ENCODE measurements around the gene SYF2. TPM values are rescaled to one million over a fixed set of nuclear protein-coding genes. Genes with fewer than 3 reads are reported as not detected.
A peak's percentile ranks its signal among the peaks of the same experiment; 100 is the strongest.

SYF2 gene
- total RNA-seq, 1 experiment from 2014 or later, result 35.3 TPM

DNA sequence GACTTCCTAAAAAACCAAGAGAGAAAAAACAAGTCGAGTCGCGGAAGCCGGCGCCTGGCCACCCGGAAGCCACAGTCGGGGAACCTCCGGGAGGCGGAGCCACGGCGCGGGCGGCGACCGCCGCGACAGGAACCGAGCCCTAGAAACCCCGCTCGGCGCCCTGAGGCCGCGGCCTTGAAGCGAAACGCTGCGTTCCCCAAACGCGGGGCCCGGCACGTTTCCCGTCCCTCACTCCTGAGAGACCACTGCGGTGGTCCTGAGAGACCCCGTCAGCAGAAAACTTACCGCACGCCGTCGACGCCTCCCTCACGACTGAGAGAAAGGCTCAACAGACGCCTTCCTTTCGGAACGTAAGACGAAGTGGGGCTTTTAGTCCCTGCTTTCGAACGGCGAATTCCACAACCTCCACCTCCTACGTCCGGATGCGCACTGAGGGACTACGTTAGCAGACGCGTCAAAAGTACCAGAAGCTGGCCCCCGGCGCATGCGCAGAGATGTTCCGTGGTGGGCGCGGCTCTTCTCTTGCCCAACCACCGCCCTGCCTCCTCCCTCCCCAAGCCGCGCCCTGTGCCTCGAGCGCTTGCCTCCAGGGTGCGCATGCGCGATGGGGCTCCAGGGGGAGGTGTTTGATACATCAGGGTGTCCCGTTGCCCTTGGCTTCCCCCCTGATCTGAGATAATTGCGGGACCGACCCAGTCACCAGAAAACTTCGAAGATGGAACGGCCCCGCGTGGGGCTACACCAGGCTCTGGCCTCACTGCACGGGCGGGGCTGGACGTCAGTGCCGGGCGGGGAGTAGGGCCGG, 14.9 kb upstream of the SYF2 start, which contains the start of gene RSRP1 (continued):
- TF ChIP-seq, protein P1, sequence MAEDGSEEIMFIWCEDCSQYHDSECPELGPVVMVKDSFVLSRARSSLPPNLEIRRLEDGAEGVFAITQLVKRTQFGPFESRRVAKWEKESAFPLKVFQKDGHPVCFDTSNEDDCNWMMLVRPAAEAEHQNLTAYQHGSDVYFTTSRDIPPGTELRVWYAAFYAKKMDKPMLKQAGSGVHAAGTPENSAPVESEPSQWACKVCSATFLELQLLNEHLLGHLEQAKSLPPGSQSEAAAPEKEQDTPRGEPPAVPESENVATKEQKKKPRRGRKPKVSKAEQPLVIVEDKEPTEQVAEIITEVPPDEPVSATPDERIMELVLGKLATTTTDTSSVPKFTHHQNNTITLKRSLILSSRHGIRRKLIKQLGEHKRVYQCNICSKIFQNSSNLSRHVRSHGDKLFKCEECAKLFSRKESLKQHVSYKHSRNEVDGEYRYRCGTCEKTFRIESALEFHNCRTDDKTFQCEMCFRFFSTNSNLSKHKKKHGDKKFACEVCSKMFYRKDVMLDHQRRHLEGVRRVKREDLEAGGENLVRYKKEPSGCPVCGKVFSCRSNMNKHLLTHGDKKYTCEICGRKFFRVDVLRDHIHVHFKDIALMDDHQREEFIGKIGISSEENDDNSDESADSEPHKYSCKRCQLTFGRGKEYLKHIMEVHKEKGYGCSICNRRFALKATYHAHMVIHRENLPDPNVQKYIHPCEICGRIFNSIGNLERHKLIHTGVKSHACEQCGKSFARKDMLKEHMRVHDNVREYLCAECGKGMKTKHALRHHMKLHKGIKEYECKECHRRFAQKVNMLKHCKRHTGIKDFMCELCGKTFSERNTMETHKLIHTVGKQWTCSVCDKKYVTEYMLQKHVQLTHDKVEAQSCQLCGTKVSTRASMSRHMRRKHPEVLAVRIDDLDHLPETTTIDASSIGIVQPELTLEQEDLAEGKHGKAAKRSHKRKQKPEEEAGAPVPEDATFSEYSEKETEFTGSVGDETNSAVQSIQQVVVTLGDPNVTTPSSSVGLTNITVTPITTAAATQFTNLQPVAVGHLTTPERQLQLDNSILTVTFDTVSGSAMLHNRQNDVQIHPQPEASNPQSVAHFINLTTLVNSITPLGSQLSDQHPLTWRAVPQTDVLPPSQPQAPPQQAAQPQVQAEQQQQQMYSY (CRISPR knock-in tag; IDR thresholded peaks at IDR 0.05), result no peak
- TF ChIP-seq NFE2L1 (CRISPR knock-in tag; IDR thresholded peaks at IDR 0.05), result 0 out of 2 replicates have a peak, but pooled peaks have one; percentile 50
- TF ChIP-seq, protein P2, sequence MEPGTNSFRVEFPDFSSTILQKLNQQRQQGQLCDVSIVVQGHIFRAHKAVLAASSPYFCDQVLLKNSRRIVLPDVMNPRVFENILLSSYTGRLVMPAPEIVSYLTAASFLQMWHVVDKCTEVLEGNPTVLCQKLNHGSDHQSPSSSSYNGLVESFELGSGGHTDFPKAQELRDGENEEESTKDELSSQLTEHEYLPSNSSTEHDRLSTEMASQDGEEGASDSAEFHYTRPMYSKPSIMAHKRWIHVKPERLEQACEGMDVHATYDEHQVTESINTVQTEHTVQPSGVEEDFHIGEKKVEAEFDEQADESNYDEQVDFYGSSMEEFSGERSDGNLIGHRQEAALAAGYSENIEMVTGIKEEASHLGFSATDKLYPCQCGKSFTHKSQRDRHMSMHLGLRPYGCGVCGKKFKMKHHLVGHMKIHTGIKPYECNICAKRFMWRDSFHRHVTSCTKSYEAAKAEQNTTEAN (CRISPR knock-in tag; IDR thresholded peaks at IDR 0.05), result no peak
- 0 out of 2 replicates have a peak, but pooled peaks have one; percentile 31 for TF ChIP-seq SMAD3 (CRISPR knock-in tag; IDR thresholded peaks at IDR 0.05; ENCODE audit: borderline replicate concordance)
- TF ChIP-seq FOXP1 (CRISPR knock-in tag; IDR thresholded peaks at IDR 0.05; ENCODE audit: borderline replicate concordance), result peak; percentile 61; the same call in 1 of the 2 replicates
- TF ChIP-seq, protein P3, sequence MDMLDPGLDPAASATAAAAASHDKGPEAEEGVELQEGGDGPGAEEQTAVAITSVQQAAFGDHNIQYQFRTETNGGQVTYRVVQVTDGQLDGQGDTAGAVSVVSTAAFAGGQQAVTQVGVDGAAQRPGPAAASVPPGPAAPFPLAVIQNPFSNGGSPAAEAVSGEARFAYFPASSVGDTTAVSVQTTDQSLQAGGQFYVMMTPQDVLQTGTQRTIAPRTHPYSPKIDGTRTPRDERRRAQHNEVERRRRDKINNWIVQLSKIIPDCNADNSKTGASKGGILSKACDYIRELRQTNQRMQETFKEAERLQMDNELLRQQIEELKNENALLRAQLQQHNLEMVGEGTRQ (CRISPR knock-in tag; IDR thresholded peaks at IDR 0.05), result no peak
- TF ChIP-seq, protein P4, sequence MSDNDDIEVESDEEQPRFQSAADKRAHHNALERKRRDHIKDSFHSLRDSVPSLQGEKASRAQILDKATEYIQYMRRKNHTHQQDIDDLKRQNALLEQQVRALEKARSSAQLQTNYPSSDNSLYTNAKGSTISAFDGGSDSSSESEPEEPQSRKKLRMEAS (CRISPR knock-in tag; IDR thresholded peaks at IDR 0.05), result peak; percentile 58
- TF ChIP-seq, protein P5, sequence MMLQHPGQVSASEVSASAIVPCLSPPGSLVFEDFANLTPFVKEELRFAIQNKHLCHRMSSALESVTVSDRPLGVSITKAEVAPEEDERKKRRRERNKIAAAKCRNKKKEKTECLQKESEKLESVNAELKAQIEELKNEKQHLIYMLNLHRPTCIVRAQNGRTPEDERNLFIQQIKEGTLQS (CRISPR knock-in tag; conservative IDR thresholded peaks at IDR 0.05), result no peak
- TF ChIP-seq MXD4 (CRISPR knock-in tag; IDR thresholded peaks at IDR 0.05; ENCODE audit: borderline replicate concordance), result no peak
- no peak for TF ChIP-seq SMAD4 (CRISPR knock-in tag; IDR thresholded peaks at IDR 0.05)
- TF ChIP-seq CREB1 (CRISPR knock-in tag; IDR thresholded peaks at IDR 0.05), result peak; percentile 59
- no peak for TF ChIP-seq ATF1 (CRISPR knock-in tag; IDR thresholded peaks at IDR 0.05)
- no peak; the same call in 1 of the 2 replicates for TF ChIP-seq ZNF671 (CRISPR knock-in tag; IDR thresholded peaks at IDR 0.05)
- no peak for TF ChIP-seq GABPB1 (CRISPR knock-in tag; IDR thresholded peaks at IDR 0.05)
- no peak for TF ChIP-seq ZNF396 (CRISPR knock-in tag; IDR thresholded peaks at IDR 0.05; ENCODE audit: borderline replicate concordance)
- peak; percentile 39; the same call in 1 of the 2 replicates for TF ChIP-seq TEAD4 (CRISPR knock-in tag; IDR thresholded peaks at IDR 0.05)
- no peak for TF ChIP-seq ZNF416 (CRISPR knock-in tag; IDR thresholded peaks at IDR 0.05)
- TF ChIP-seq, protein P6, sequence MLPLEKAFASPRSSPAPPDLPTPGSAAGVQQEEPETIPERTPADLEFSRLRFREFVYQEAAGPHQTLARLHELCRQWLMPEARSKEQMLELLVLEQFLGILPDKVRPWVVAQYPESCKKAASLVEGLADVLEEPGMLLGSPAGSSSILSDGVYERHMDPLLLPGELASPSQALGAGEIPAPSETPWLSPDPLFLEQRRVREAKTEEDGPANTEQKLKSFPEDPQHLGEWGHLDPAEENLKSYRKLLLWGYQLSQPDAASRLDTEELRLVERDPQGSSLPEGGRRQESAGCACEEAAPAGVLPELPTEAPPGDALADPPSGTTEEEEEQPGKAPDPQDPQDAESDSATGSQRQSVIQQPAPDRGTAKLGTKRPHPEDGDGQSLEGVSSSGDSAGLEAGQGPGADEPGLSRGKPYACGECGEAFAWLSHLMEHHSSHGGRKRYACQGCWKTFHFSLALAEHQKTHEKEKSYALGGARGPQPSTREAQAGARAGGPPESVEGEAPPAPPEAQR (CRISPR knock-in tag; IDR thresholded peaks at IDR 0.05), result no peak
- TF ChIP-seq, protein P7, sequence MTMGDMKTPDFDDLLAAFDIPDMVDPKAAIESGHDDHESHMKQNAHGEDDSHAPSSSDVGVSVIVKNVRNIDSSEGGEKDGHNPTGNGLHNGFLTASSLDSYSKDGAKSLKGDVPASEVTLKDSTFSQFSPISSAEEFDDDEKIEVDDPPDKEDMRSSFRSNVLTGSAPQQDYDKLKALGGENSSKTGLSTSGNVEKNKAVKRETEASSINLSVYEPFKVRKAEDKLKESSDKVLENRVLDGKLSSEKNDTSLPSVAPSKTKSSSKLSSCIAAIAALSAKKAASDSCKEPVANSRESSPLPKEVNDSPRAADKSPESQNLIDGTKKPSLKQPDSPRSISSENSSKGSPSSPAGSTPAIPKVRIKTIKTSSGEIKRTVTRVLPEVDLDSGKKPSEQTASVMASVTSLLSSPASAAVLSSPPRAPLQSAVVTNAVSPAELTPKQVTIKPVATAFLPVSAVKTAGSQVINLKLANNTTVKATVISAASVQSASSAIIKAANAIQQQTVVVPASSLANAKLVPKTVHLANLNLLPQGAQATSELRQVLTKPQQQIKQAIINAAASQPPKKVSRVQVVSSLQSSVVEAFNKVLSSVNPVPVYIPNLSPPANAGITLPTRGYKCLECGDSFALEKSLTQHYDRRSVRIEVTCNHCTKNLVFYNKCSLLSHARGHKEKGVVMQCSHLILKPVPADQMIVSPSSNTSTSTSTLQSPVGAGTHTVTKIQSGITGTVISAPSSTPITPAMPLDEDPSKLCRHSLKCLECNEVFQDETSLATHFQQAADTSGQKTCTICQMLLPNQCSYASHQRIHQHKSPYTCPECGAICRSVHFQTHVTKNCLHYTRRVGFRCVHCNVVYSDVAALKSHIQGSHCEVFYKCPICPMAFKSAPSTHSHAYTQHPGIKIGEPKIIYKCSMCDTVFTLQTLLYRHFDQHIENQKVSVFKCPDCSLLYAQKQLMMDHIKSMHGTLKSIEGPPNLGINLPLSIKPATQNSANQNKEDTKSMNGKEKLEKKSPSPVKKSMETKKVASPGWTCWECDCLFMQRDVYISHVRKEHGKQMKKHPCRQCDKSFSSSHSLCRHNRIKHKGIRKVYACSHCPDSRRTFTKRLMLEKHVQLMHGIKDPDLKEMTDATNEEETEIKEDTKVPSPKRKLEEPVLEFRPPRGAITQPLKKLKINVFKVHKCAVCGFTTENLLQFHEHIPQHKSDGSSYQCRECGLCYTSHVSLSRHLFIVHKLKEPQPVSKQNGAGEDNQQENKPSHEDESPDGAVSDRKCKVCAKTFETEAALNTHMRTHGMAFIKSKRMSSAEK (CRISPR knock-in tag; IDR thresholded peaks at IDR 0.05; ENCODE audit: borderline replicate concordance), result no peak
- TF ChIP-seq TEAD1 (CRISPR knock-in tag; IDR thresholded peaks at IDR 0.05), result peak; percentile 94; the same call in 1 of the 2 replicates
- TF ChIP-seq, protein P8, sequence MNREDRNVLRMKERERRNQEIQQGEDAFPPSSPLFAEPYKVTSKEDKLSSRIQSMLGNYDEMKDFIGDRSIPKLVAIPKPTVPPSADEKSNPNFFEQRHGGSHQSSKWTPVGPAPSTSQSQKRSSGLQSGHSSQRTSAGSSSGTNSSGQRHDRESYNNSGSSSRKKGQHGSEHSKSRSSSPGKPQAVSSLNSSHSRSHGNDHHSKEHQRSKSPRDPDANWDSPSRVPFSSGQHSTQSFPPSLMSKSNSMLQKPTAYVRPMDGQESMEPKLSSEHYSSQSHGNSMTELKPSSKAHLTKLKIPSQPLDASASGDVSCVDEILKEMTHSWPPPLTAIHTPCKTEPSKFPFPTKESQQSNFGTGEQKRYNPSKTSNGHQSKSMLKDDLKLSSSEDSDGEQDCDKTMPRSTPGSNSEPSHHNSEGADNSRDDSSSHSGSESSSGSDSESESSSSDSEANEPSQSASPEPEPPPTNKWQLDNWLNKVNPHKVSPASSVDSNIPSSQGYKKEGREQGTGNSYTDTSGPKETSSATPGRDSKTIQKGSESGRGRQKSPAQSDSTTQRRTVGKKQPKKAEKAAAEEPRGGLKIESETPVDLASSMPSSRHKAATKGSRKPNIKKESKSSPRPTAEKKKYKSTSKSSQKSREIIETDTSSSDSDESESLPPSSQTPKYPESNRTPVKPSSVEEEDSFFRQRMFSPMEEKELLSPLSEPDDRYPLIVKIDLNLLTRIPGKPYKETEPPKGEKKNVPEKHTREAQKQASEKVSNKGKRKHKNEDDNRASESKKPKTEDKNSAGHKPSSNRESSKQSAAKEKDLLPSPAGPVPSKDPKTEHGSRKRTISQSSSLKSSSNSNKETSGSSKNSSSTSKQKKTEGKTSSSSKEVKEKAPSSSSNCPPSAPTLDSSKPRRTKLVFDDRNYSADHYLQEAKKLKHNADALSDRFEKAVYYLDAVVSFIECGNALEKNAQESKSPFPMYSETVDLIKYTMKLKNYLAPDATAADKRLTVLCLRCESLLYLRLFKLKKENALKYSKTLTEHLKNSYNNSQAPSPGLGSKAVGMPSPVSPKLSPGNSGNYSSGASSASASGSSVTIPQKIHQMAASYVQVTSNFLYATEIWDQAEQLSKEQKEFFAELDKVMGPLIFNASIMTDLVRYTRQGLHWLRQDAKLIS (CRISPR knock-in tag; IDR thresholded peaks at IDR 0.05; ENCODE audit: borderline replicate concordance), result no peak
- TF ChIP-seq RELA (CRISPR knock-in tag; IDR thresholded peaks at IDR 0.05; ENCODE audit: borderline replicate concordance), result 0 out of 2 replicates have a peak, but pooled peaks have one; percentile 42

All from WTC11 (cell line).